HG03469 (cell line): Measurements from ENCODE around the gene IL17D.
"Not testable (repeated sequence)": the region's sequence is repeated elsewhere in the genome, so short reads cannot be mapped to it uniquely, and the experiment has no call there.

Experiments used
- ATAC-seq: cut with Tn5 transposase; IDR thresholded peaks from one replicate; pipeline ENCODE4 v1.9.1; 2021; ENCODE audit warnings: mild to moderate bottlenecking, moderate library complexity, moderate number of reproducible peaks; ENCODE audit not compliant: unreplicated experiment

The IL17D gene

DNA sequence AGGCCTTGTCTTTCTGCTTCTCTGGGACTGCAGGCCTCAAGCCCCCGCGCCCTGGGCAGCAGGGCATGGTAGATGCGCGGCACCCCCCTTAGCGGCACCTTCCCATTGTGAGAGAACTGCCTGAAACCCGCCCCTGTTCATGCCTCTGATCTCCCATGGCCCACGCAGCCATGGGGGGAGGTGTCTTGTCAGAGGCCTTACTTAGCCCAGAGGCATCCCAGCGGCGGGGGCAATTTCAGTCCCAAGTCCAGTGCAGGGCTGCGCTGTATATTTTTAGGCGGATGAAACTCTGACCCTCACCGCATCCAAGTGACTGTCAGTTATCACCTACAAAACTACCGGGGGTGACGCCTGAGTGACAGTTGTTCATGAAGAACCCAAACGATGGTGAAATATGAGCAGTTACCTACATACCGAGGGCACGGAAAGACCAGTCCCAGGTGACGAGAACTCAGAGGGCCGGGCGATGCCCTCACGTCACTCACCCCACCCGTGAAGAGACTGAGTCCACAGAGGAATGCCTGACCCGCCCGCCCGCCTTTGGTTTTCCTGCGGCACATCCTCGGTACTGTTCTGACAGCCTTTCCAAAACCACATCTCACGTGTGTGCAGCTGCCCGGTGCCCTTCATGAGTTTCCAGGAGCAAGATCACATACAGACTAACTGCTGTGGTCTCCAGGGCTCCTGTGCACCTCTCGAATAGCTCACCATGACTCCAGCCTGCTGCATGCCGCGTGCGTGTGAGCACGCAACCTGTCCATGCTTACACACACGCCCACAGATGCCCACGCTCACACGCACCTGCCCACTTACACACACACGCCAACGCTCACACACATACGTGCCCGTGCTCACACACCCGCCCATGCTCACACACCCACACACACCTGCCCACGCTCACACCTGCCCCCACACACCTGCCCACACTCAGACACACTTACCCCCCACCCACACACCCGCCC is 14.4 kb downstream of the IL17D start:
- no peak for ATAC-seq

DNA sequence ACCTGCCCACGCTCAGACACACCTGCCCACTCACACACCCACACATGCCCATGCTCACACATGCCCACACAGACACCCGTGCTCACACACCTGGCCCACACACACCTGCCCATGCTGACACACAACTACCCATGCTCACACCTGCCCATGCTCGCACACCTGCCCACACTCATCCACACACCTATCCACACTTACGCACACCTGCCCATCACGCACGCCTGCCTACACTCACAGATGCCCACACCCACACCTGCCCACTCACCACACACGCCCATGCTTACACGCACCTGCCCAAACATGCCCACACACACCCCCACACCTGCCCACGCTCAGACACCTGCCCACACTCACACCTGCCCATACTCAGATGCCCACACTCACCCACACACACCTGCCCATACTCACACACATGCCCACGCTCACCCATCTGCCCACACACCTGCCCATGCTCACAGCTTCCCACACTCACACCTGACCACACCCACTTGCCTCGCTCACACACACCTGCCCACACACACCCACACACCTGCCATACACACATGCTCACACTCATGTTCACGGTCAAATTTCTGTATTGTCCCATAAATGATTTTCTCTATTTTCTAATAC is 15.6 kb downstream of the IL17D start:
- no peak for ATAC-seq

DNA sequence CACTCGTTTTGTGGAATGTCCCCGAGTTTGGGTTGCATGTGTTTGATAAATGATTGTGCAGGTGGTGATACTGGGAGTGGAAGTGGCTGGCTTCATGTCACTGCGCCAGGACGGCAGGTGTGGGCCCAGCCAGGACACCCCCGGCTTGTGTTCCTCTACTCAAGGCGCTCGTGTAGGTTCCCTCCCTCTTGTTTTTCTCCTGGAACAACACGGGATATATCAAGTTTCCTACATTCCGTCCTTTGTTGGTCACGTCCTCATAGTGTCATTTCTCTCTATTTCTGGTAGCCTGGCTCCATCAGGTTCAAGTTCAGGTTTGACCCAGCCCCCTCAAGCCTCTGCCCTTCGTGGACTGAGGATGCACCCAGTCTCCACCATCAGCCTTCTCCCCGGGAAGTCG is 16.3 kb downstream of the IL17D start:
- ATAC-seq, result no peak

DNA sequence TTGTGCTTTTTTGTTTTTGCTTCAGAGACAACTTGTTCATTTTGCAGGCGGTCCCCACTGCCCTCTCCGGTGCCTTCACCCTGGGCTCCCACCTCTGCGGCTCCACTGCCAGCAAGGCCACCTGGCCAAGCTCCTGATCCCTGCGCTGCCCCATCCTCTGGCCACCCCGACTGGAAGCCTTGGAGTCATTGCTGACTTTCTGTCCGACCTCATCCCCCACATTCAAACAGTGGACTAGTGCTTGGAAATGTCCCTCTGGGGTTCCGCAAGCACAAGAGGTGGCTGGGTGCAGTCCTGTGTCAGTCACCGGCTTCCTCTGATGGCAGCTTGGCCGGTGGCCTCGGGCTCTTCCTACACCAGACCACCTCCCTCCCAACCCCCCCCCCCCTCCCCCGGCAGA is 17.0 kb downstream of the IL17D start:
- no peak for ATAC-seq

DNA sequence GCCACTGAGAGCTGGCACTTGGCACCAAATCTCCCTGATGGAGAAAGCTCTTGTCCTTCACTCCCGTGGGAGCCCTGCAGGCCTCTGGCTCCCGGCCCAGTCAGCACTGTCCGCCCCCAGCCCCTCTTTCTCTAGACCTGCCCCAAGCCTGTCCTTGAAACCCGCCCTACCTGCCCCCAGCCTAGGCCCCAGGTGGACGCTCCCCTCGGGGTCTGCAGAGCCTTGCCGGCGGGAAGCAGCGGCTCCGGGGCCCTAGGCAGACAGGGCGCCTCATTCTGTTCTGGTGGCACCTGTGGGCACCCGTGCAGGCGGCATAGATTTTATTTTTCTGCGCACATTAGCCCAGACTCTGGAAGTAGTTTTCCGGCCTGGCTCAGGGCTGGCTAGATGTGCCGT is 17.6 kb downstream of the IL17D start:
- no peak for ATAC-seq

DNA sequence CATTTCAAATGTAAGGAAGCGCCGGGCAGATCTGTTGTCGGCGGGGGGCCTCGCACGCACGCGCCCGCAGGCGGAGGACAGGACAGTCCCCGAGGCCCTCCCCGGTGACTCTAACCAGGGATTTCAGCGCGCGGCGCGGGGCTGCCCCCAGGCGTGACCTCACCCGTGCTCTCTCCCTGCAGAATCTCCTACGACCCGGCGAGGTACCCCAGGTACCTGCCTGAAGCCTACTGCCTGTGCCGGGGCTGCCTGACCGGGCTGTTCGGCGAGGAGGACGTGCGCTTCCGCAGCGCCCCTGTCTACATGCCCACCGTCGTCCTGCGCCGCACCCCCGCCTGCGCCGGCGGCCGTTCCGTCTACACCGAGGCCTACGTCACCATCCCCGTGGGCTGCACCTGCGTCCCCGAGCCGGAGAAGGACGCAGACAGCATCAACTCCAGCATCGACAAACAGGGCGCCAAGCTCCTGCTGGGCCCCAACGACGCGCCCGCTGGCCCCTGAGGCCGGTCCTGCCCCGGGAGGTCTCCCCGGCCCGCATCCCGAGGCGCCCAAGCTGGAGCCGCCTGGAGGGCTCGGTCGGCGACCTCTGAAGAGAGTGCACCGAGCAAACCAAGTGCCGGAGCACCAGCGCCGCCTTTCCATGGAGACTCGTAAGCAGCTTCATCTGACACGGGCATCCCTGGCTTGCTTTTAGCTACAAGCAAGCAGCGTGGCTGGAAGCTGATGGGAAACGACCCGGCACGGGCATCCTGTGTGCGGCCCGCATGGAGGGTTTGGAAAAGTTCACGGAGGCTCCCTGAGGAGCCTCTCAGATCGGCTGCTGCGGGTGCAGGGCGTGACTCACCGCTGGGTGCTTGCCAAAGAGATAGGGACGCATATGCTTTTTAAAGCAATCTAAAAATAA is 18.2 kb downstream of the IL17D start:
- ATAC-seq, result no peak

DNA sequence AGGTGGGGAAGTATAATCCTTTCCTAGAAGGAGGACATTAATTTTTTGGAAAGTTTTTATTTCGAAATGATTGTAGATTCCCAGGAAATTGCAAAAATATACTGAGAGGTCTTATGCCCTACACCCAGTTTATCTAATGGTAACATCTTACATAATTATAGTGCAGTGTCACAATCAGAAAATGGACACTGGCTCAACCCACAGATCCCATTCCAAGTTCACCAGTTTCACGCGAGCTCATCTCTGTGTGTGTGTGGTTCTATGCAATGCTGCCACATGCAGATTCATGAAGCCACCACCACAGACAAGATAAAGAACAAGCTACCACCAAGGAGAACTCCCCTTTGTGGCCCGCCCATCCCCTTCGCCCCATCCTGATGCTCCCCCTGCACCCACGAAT is 24.4 kb downstream of the IL17D start:
- no peak for ATAC-seq

DNA sequence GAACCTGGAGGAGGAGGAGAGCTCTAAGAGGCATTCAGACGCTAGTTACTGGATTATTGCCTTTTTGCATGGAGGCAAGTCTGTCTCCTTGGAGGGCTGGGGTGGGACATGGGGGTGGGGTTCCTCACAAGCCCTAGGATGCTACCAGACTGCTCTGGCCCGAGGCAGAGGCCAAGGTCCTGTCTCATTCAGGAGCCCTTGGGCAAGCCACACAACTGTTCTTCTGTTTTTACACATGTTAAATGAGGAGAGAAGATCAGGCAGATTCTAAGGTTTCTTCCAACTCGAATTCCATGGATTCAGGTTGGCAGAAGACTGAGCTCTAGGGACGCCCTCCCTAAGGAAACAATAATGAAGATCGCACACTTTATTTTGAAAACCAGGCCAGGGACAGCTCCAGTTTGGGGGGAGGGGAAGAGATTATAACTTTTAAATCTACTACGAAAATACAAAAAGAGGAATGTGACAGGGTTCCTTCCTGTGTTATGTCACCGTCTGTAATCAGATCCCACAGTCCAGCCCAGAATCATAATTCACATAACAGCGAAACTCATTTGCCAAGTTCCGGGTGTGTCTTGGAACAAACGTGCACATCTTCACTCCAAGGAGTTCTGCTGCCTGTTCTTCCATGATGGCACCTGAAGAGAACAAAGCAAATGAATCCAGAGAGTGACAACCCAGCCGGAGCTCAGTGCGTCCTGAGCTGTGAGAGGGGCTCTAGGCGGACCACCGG is 25.2 kb downstream of the IL17D start:
- ATAC-seq, result no peak

DNA sequence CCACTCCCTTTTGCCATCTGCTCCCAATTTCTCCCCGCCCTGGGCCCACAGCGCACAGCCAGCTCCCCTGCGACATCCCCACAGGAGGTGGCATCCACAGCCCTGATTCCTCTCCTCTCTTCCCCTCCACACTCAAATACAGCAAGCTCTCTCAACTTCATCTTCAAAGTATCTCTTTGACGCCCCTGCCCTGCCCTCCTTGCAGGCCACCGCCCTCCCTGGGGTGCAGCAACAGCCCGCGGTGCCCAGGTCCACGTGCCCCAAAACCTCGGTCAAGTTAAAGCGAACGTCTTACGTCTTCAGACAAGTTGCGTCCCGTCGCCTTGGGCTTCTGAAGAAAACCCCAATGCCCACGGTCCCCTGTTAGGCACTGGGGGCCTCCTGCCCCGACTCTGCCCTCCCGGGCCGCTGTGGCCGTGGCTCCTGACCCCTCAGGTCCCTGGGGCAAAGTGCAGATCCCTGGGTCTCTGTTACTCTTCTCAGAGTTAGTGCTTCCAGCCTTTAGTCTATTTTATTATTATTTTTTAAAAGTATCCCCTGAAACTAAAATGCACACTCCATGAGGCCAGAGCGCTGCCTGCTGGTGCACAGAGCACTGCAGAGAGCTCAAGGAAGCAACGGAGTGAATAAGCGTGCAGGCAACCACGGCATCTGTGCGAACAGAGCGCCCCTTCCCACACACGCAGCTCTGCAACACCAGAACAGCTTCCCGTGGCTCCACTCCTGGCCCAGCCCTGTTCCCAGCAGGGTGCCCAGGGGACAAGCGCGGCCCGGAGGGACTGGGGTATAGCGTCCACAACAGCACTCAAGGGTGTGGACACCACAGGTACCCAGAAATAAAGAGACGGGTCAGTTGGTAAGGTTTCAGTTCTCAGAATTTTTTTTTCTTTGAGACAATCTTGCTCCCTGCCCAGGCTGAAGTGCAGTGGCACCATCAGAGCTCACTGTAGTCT is 26.4 kb downstream of the IL17D start:
- no peak for ATAC-seq

DNA sequence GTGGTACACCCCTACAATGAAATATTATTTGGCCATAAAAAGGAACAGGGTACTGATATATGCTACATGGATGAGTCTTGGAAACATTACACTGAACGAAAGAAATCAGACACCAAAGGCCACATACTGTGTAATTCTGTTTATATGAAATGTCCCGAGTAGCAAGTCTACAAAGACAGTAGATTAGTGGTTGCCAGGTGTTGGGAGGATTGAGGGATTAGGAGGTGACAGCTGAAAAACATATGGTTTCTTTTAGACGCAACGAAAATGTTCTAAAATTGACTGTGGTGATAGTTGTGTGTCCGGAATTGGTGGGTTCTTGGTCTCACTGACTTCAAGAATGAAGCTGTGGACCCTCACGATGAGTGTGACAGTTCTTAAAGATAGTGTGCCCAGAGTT is 35.1 kb downstream of the IL17D start:
- ATAC-seq, result no peak

DNA sequence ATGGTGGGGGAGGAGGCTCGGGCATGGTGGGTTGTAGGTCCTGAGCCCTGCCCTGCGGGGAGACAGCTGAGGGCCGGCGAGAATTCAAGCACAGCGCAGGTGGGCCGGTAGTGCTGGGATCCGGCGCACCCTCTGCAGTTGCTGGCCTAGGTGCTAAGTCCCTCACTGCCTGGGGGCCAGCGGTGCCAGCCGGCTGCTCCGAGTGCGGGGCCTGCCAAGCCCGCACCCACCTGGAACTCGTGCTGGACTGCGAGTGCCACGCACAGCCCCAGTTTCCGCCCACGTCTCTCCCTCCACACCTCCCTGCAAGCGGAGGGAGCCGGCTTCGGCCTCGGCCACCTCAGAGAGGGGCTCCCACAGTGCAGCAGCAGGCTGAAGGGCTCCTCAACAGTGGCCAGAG is 36.5 kb downstream of the IL17D start:
- no peak for ATAC-seq

DNA sequence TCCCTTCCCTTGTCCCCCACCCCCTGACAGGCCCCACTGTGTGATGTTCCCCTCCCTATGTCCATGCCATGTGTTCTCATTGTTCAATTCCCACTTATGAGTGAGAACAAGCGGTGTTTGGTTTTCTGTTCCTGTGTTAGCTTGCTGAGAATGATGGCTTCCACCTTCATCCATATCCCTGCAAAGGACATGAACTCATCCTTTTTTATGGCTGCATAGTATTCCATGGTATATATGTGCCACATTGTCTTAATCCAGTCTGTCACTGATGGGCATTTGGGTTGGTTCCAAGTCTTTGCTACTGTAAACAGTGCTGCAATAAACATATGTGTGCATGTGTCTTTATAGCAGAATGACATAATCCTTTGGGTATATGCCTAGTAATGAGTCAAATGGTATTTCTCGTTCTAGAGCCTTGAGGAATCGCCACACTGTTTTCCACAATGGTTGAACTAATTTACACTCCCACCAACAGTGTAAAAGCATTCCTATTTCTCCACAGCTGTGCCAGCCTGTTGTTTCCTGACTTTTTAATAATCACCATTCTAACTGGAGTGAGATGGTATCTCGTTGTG is 40.4 kb downstream of the IL17D start:
- ATAC-seq, result not testable (repeated sequence)

DNA sequence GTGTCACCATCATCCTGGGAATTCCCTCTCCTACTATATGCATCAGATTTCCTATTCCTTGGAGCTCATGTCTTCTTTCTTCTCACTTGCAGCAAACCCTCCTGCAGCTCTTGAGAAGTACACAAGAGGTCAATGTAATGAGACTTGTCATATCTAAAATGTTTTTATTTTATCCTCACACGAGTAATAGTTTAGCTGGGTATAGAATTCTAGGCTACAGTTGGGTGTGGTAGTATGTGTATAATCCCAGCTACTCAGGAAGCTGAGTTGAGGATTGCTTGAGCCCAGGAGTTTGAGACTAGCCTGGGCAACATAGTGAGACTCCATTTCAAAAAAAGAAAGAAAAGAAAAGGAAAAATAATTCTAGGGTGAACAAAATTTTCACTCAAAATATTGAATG is 45.9 kb downstream of the IL17D start:
- no peak for ATAC-seq

DNA sequence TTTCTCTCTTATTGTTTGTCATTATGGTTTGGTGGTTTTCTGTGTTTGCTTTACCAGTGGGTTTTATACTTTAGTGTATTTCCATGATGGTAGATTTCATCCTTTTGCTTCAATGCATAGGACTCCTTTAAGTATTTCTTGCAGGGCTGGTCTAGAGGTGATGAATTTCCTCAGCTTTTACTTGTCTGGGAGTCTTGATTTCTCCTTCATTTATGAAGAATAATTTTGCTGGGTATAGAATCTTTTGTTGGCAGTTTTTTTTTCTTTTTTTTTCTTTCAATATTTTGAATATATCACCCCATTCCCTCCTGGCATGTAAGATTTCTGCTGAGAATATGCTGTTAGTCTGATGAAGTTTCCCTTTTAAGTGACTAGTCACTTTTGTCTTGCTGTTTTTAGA is 50.5 kb downstream of the IL17D start:
- no peak for ATAC-seq

DNA sequence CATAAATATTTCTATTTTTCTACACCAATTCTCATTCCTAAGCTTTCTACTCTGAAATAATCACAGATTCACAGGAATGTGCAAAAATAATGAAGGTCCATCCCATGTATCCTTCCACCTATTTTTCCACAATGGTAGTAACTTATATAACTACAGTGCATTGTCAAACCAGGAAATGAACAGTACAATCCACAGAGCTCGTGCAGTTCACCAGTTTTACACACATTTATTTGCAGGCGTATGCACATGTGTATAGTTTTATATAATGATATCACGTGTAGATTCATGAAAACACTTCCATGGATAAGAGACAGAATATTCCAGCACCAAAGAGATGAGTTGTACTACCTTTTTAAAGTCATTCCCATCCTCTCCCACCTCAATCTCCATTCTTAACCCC is 57.4 kb downstream of the IL17D start:
- no peak for ATAC-seq

DNA sequence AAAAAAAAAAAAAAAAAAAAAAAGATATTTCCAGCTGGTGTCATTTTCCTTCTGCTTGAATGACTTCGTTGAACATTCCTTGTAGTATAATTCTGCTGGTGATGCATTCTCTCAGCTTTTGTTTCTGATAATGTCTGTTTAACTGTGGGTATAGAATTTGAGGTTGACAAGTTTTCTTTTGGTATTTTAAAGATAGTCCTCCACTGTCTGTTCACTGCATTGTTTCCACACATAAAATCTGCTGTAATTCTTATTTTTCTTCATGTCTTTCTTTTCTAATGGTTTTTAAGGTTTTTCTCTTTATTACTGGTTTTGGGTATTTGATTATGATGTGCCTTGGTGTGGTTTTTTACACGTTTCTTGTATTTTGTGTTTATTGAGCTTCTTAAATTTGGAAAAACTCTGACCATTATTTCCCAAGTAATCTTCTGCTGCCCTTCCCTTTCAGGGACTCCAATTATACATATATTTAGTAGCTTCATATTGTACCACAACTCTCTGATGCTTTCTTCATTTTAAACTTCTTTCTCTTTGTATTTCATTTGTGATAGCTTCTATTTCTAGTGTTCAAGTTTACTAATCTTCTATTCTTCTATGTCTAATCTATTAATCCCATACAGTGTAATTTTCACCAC is 63.9 kb downstream of the IL17D start:
- ATAC-seq, result no peak

DNA sequence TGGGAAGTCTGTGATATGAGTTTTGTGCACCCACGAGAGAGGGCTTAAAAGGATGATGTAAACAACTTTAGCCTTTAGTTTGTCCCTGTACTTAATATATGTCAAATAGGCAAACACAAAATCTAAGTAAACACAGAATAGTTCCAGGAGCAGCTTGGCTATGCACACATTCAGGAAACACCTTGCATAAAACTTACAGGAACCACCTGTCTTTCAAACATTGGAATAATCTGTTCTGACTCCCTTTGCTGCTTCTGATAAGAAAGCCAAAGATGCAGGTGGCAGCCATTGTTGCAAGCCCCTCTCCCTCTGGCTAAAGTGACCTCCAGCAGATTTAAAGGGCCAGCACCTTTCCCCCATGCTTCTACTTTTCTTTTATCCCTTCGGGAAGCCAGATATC is 65.6 kb downstream of the IL17D start:
- no peak for ATAC-seq

DNA sequence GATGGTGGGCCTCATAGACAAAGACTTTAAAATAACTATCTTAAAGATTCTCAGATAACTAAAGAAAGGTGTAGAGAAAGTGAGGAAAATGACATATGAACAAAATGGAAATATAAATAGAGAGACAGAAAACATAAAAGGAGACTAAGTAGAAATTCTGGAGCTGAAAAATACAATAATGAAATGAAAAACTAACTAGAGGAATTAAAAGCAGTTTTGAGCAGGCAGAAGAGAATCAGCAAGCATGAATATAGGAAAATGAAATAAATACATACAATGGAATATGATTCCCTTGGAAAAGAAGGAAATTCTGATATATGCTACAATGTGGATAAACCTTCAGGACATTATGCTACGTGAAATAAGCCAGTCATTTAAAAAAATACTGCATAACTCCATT is 66.3 kb downstream of the IL17D start:
- ATAC-seq, result no peak
